ENCODE measurements around the gene CRKL. TPM values are rescaled to one million over a fixed set of nuclear protein-coding genes. Genes with fewer than 3 reads are reported as not detected.
"Not testable (repeated sequence)": the region's sequence is repeated elsewhere in the genome, so short reads cannot be mapped to it uniquely, and the experiment has no call there.

Gene CRKL
- polyA plus RNA-seq, 3 donors: 58.7 to 61.0 (median 60.7) TPM

DNA sequence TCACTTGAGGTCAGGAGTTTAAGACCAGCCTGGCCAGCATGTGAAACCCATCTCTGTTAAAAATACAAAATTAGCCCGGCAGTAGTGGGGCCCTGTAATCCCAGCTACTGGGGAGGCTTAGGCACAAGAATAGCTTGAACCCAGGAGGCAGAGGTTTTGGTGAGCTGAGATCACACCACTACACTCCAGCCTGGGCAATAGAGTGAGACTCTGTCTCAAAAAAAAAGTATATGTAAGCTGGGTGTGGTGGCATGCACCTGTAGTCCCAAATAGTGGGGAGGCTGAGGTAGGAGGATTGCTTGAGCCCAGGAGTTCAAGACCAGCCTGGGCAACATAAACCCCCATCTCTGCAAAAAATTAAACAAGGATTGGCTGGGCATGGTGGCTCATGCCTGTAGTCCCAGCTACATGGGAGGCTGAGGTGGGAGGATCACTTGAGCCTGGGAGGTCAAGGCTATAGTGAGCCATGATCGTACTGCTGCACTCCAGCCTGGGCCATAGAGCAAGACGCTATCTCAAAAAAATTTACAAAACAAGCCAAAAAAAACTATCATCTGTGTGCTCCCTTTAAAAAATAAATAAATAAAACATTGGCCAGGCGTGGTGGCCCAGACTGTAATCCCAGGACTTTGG lies 10.8 kb downstream of the CRKL start:
- no peak for DNase-seq

DNA sequence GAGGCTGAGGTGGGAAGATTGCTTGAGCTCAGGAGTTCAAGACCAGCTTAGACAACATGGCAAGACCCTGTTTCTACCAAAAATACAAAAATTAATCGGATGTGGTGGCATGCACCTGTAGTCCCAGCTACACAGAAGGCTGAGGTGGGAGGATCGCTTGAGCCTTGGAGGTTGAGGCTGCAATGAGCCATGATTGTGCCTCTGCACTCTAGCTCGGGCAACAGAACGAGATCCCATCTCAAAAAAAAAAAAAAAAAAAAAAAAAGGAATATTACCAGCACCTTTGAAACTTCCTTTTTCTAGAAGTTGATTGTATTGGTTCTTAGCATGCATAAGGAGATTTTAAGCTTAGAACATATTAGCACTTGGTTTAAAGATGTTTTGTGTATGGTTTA lies 11.4 kb downstream of the CRKL start:
- DNase-seq: no peak

DNA sequence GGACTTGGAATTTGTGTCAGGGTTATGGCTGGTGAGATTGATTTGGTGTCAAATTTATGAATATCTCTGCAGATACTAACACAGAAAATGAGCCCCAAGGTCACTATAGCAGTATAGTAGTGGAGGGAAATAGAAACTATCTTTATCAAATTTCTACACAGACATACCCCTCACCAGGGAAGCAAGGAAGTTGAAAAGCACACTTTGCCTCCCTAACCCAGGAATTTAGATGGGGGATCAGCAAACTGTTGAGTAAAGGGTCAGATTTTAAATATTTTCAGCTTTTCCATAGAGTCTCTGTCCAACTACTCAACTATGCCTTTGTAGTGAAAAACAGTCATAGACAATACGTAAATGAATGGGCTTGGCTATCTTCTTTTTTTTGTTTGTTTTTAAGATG lies 12.8 kb downstream of the CRKL start:
- DNase-seq: no peak

- DNase-seq: not testable (repeated sequence)
Measured at GRCh38 chr22:20930435-20930834, 13.2 kb downstream of the CRKL start.

DNA sequence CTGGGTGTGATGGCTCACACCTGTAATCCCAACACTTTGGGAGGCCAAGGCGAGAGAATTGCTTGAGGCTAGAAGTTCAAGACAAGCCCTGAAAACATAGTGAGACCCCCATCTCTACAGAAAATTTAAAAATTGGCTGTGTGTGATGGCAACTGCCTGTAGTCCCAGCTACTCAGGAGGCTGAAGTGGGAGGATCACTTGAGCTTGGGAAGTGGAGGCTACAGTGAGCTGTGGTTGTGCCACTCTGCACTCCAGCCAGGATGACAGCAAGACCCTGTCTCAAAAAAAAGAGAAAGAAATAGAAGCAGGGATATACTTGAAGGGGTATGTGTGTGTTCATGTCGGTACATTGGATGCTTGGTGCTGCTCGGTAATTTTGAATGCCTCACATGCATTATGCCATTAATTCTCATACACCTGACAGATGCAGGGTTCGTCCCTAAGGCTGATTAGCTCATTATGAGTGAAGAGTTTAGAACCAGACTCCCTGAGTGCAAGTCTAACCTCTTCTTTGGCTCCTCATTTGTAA lies 14.0 kb downstream of the CRKL start:
- no peak for DNase-seq

GRCh38 chr22:20933910-20934309 lies 16.7 kb downstream of the CRKL start:
- DNase-seq: no peak

DNA sequence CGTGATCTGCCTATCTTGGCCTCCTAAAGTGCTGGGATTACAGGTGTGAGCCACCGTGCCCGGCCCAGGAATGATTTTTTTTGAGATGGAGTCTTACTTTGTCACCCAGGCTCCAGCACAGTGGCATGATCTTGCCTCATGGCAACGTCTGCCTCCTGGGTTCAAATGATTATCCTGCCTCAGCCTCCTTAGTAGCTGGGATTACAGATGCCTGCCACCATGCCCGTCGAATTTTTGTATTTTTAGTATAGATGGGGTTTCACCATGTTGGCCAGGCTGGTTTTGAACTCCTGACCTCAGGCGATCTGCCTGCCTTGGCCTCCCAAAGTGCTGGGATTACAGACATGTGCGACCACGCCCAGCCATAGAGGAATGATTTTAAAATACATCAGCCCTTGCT lies 17.8 kb downstream of the CRKL start:
- not testable (repeated sequence) for DNase-seq

DNA sequence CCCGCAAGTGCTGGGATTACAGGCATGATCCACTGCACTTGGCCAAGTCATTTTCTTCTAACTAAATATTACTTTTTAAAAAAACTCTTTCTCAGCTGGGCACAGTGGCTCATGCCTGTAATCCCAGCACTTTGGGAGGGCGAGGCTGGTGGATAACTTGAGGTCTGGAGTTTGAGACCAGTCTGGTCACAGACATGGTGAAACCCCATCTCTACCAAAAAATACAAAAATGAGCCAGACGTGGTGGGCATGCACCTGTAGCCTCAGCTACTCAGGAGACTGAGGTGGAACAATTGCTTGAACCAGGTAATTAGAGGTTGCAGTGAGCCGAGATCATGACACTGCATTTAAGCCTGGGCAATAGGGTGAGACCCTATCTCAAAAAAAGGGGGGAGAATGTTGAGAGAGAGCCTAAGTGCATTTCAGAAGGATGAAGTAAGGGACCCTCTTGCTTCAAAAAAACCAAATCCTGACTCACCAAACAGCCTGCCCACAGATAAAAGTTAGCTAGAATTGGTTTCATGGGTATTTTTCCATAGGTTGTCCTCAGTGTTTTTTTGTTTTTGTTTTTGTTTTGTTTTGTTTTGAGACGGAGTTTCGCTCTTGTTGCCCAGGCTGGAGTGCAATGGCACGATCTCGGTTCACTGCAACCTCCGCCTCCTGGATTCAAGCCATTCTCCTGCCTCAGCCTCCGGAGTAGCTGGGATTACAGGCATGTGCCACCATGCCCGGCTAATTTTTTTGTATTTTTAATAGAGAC lies 18.8 kb downstream of the CRKL start:
- not testable (repeated sequence) for DNase-seq

- DNase-seq: no peak
Measured at GRCh38 chr22:20937031-20937793, 20.0 kb downstream of the CRKL start.

DNA sequence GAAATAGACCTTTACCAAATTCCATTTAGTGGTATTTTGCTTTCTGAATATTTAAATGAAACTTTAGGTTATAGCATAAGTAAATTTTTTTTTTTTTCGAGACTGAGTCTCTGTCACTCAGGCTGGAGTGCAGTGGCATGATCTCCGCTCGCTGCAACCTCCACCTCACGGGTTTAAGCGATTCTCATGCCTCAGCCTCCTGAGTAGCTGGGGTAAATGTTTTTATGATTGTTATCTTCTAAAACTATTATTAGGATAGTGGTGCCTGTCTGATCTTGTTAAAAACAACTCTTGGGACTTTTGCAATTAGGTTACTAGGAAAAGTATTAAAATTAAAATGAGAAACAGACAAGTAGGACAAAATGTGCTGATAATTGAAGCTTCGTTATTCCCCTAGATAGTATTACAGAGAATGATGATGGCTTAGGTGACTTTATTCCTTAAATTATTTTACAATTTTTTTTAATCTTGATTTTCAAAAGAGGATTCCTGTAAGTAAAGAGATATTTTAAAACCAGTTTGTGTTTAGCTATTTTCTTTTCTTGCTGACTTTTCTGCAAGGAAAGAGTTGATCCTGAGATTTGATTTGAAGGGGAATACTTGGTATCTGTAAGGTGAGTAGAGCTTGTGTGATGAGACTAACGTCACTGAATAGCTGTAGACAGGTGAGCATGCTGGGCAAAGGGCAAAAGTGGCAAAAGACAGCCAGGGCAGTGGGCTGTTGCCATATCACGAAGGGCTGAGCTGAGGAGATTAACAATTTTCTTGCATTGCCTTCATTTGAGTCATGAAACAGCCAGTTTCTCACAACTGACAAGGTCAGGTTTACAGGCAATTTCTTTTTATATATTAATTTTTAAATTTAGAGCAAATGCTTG lies 20.8 kb downstream of the CRKL start:
- DNase-seq: no peak

- DNase-seq: not testable (repeated sequence)
Measured at GRCh38 chr22:20939457-20940185, 22.4 kb downstream of the CRKL start.

- DNase-seq: no peak
Measured at GRCh38 chr22:20940186-20940651, 23.0 kb downstream of the CRKL start.

DNA sequence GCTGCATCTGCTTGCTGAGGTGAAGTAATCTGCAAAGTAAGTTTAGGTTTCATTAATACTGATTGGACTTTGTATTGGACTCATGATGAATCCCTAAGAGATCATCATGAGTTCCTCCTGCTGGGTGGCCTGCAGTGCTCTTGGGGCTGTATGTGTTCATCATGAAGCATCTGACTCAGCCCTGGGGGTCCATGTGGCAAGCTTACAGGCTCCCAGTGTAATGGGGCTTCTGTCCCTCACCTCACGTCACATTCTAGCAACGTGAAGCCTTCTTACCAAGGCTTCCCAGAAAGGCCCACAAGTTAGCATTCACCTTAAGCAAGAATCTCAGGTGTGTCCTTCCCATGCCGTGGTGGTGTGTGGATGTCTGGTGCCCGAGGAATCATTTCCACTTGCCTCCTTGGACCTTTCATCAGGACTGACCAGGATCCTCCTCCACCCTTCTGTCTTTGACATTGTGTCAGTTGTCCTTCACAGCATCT lies 23.7 kb downstream of the CRKL start:
- no peak for DNase-seq

DNA sequence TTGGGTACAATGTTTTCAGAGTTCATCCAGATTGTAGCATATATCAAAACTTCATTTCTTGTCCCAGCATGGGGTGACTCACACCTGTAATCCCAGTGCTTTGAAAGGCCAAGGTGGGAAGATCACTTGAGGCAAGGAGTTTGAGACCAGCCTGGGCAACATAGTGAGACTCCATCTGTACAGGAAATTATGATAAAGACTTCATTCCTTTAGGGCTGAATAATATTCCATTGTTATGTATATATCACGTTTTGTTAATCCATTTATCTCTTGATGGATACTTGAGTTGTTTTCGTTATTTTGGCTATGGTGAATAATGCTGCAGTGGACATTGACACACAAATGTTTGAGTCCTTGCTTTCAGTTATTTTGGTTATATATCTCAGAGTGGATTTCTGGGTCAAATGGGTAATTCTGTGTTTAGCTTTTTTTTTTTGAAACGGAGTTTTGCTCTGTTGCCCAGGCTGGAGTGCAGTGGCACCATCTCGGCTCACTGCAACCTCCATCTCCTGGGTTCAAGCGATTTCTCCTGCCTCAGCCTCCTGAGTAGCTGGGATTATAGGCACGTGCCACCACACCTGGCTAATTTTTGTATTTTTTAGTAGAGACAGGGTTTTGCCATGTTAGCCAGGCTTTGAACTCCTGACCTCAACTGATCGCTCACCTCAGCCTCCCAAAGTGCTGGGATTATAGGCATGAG lies 25.1 kb downstream of the CRKL start:
- not testable (repeated sequence) for DNase-seq

GRCh38 chr22:20943104-20943933 lies 26.1 kb downstream of the CRKL start:
- no peak for DNase-seq

DNA sequence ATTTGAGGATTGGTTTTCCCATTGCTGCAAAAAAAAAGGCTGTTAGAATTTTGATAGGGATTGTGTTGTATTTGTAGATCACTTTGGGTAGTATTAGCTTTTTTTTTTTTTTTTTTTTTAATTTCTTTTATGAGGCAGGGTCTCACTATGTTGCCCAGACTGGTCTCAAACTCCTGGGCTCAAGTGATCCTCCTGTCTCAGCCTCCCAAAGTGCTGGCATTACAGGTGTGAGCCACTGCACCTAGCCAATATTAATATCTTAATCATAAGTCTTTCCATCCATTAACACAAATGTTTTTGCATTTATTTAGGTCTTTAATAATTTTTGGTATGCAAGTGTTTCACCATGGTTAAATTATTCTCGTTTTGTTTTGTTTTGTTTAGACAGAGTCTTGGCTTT lies 26.8 kb downstream of the CRKL start:
- no peak for DNase-seq

DNA sequence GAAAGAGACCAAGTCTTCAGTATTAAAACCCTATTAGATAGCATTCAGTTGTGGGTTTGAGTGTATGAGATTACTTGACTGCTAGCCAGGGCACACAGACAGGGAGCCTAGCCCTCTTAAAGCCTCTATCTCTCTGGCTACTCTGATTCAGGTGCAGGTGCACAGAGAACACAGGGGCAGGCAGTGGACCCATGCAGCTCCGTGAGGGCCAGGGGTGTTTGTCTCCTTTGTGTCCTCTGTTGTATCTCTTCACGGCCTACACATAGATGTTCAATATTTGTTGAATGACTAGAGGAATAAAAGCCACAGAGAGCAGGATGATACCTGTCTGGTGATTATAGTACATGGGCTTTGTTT lies 28.3 kb downstream of the CRKL start:
- DNase-seq: no peak

DNA sequence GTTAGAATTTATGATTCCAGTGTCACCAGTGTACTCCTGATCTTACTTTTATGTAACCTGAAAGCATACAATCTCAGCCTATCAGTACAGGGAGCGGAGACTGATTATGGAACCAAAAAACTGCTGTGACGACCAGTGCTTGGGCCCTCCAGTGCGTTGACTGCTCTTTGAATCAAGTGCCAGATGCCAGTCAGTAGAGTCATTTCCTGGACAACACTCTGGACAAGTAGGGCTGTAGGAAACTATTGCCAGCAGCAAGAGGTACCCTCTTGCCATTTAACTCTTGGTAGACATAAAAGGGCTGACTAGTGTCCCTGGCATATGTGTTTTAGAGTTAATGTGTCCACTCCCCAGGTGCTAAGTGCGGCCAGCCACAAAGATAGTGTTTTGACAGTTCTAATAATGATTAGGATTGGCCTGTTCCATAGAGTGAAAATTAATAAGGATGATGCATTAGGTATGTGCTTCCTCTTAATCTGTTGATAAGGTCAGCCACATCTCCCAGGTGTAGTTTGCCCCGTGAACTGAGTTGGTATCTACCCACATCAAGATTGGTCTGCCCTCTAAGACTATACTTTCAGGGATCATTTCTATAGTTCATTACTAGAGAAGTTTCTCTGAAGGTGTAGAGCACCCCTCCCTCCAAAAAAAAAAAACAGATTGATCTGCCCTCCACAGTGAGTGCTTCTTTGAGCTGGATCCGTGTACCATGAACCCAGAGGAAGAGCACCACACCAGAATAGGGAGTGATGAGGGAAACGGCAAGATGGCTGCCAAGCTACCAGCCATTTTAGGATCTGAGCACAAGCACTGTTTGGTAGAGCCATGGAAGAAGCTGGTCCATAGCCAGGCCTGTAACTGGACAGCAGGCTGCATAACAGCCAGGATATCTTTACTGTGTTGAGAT lies 29.1 kb downstream of the CRKL start:
- no peak for DNase-seq

All from renal pelvis (tissue), 4 donors.